Transverse colon (tissue), 4 donors: ENCODE results near the gene AXIN1.

Source experiments
- EP300 ChIP-seq: sonication (generic); formaldehyde crosslinking; IDR thresholded peaks from one replicate; pipeline ENCODE4 v1.6.1; 2017; ENCODE audit warnings: antibody characterized with exemption, low read depth
- POLR2A ChIP-seq: fragments of 450-650 bp; IDR thresholded peaks from one replicate; pipeline ENCODE4 v1.6.1; 2016; ENCODE audit warnings: antibody characterized with exemption, mild to moderate bottlenecking, moderate library complexity
- POLR2AphosphoS5 ChIP-seq, 3 donors: sonication (generic); formaldehyde crosslinking; IDR thresholded peaks; one replicate each; pipeline ENCODE4 v1.6.1; 2016; ENCODE audit warnings: antibody characterized with exemption in 3 of 3
- TF ChIP-seq, protein P1 (sequence below), 5 experiments: fragments of 200-600 bp in 3 of 5; fragments of 450-650 bp in 2 of 5; sonication (generic) in 3 of 5; IDR thresholded peaks; 1 replicate in 2 of 5; 2 replicates in 3 of 5; pipeline ENCODE4 v1.5.1; 2016 to 2017; ENCODE audit warnings: antibody characterized with exemption in 5 of 5, inconsistent platforms in 3 of 5, mild to moderate bottlenecking in 2 of 5, moderate library complexity in 1 of 5

DNA sequence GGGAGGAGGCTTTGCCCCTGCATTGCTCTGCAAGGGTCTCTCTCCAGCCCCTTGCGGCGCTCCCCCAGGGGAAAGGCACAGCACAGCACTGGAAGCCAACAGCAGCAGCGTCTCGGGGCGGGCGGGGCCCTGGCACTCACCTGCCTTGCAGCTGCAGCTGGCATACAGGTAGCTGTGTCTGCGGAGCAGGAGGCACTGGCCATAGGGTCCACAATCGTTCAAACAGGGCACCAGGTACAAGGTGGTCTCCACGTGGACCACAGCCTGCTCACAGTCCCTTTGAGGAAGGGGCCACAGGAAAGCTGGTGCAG lies 22.0 kb upstream of the AXIN1 start:
- TF ChIP-seq POLR2AphosphoS5 (IDR thresholded peaks at IDR 0.05) (no peak), POLR2A (no peak), EP300 (no peak)
- TF ChIP-seq, protein P1, sequence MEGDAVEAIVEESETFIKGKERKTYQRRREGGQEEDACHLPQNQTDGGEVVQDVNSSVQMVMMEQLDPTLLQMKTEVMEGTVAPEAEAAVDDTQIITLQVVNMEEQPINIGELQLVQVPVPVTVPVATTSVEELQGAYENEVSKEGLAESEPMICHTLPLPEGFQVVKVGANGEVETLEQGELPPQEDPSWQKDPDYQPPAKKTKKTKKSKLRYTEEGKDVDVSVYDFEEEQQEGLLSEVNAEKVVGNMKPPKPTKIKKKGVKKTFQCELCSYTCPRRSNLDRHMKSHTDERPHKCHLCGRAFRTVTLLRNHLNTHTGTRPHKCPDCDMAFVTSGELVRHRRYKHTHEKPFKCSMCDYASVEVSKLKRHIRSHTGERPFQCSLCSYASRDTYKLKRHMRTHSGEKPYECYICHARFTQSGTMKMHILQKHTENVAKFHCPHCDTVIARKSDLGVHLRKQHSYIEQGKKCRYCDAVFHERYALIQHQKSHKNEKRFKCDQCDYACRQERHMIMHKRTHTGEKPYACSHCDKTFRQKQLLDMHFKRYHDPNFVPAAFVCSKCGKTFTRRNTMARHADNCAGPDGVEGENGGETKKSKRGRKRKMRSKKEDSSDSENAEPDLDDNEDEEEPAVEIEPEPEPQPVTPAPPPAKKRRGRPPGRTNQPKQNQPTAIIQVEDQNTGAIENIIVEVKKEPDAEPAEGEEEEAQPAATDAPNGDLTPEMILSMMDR (IDR thresholded peaks at IDR 0.05) = no peak
